Omental fat pad (tissue), 4 donors: ENCODE measurements around the gene EML1. TPM values are rescaled to one million over a fixed set of nuclear protein-coding genes. Genes with fewer than 3 reads are reported as not detected.

ENCODE experiments used
- ATAC-seq: fragments of 150-250 bp; one replicate; pipeline ENCODE4 v1.9.1; 2016; ENCODE audit warnings: mild to moderate bottlenecking, moderate library complexity; ENCODE audit not compliant: low FRiP score
- DNase-seq: peaks from one replicate; pipeline ENCODE4 v3.0.0-alpha.2; 2019; ENCODE audit warnings: low spot score
- CTCF ChIP-seq, 3 donors: fragments of 450-650 bp; IDR thresholded peaks; one replicate each; pipeline ENCODE4 v1.5.1; 2016 to 2017; ENCODE audit warnings: antibody characterized with exemption in 3 of 3, mild to moderate bottlenecking in 3 of 3, moderate library complexity in 2 of 3
- total RNA-seq, 4 donors: library from RNA; depleted of rRNA; stranded (reverse); fragments of >200 nt; gene quantifications; one replicate each; pipeline ENCODE4 v1.1.0, GENCODE V29; 2016

The EML1 gene
- total RNA-seq, 4 donors from 2014 or later: 33.2 to 88.0 (median 43.5) TPM

DNA sequence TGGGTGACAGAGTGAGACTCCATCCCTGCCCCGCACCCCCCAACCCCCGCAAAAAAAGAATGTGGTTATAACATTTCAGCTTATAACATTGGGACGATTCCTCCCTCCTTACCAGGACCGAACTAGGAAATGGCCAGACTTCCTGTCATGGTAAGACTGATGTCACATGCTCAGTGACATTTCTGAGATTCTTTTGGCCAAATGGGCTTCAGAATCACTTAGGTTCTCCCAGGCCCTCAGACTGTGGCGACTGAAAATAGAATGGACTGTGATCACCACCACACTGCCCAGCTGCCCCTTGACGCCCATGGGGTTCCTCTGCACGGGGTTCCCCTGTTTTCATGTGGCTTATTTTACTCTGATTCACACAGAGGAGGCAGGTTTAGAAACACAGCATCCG, 157.0 kb downstream of the EML1 start:
- ATAC-seq: no peak
- no peak for TF ChIP-seq CTCF (IDR thresholded peaks at IDR 0.05)

GRCh38 chr14:99951085-99951484, 157.9 kb downstream of the EML1 start:
- DNase-seq (no peak), ATAC-seq (no peak)
- no peak for TF ChIP-seq CTCF (IDR thresholded peaks at IDR 0.05)

More for the DNA sequence above, 157.0 kb downstream of the EML1 start:
- no peak for DNase-seq

- ATAC-seq (no peak), DNase-seq (no peak)
- no peak for TF ChIP-seq CTCF (IDR thresholded peaks at IDR 0.05)
Measured at GRCh38 chr14:99952039-99952438, 158.8 kb downstream of the EML1 start.

DNA sequence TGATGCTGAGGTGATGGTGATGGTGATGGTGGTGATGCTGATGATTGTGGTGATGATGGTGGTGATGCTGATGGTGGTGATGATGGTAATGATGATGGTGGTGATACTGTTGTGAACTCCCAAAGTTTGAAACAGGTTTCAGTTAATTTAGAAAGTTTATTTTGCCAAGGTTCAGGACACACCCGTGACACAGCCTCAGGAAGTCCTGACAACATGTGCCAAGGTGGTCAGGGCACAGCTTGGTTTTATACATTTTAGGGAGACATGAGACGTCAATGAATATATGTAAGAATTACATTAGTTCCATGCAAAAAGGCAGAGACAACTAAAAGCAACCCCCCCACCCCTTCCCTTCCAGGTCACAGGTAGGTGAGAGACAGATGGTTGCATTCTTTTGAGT, 159.2 kb downstream of the EML1 start:
- ATAC-seq: no peak
- no peak for DNase-seq
- no peak for TF ChIP-seq CTCF (IDR thresholded peaks at IDR 0.05)

GRCh38 chr14:99955826-99956455, 162.7 kb downstream of the EML1 start:
- no peak for TF ChIP-seq CTCF (IDR thresholded peaks at IDR 0.05)
- ATAC-seq: no peak
- DNase-seq: no peak

DNA sequence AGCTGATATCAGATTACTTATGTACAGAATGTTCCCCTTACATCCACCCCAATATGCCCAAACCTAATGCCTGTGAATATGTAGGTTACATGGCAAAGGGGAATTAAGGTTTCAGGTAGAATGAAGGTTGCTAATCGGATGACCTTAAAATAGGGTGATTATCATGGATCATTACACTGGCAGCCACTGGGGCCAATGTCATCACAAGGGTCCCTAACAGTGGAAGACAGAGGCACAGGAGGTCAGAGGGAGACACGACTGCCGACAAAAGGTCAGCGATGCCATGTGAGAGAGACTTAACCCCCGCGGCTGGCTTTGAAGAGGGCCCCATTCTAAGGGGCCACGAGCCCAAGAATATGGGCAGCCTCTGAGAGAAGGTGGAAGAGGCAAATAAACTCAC, 165.2 kb downstream of the EML1 start:
- ATAC-seq (no peak), DNase-seq (no peak)
- TF ChIP-seq CTCF (IDR thresholded peaks at IDR 0.05): no peak

DNA sequence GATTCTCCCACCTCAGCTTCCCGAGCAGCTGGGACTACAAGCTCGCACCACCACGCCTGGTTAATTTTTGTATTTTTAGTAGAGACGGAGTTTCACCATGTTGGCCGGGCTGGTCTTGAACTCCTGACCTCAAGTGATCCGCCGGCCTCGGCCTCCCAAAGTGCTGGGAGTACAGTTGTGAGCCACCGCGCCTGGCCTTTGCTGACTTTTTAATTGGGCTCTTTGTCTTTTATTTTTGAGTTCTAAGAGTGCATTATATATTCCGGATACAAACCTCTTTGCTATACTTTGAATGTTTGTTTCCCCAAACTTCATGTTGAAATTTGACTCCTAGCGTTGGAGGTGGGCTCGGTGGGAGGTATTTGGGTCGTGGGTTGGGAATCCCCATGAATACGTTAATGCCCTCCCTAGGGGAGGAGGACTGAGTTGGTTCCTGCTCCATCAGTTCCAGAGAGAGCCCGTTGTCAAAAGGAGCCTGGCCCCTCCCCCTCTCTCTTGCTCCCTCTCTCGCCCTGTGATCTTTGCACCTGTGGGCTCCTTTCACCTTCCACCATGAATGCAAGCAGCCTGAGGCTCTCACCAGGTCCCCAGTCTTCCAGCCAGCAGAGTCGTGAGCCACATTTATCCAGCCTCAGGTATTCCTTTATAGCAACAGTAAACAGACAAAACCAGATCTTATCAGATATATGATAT, 168.8 kb downstream of the EML1 start:
- no peak for ATAC-seq
- TF ChIP-seq CTCF (IDR thresholded peaks at IDR 0.05): no peak
- no peak for DNase-seq
